H1 (cell line): ENCODE data around the gene FRMPD4. TPM values are rescaled to one million over a fixed set of nuclear protein-coding genes. Genes with fewer than 3 reads are reported as not detected.
A peak's percentile ranks its signal among the peaks of the same experiment; 100 is the strongest.

Experiments used
- CTCF ChIA-PET: fragments of 300-600 bp; sonication (Branson Sonifier 250); formaldehyde crosslinking; loops from one replicate; lab custom pipeline; 2021; ENCODE audit not compliant: partially characterized antibody; lab: Charles Lee
- POLR2A ChIA-PET: fragments of 300-600 bp; sonication (Branson Sonifier 250); formaldehyde crosslinking; loops from one replicate; lab custom pipeline; 2021; ENCODE audit warnings: inconsistent platforms; ENCODE audit not compliant: partially characterized antibody; lab: Charles Lee
- DNase-seq, 2 experiments: peaks; one replicate each; pipeline versions ENCODE4 v3.0.0 to v3.0.0-alpha.2; 2010 to 2022; ENCODE audit warnings: low spot score in 2 of 2, low read depth in 1 of 2, mixed read lengths in 1 of 2
- FAIRE-seq: peaks from 2 replicates; lab custom pipeline; 2011; peaks lifted over from hg19 to GRCh38; lab: Jason Lieb, UNC
- H2AFZ ChIP-seq: 2 replicates; pipeline ENCODE4 v1.8.1; 2012; ENCODE audit warnings: low read length, inconsistent platforms
- H2AK5ac ChIP-seq: 2 replicates; pipeline ENCODE4 v1.6.1; 2013; ENCODE audit warnings: low read depth, low read length
- H2BK120ac ChIP-seq: replicated peaks from 2 replicates; pipeline ENCODE3; 2013; ENCODE audit warnings: low read depth, low read length, inconsistent platforms
- H2BK12ac ChIP-seq: 2 replicates; pipeline ENCODE4 v1.6.1; 2013; ENCODE audit warnings: low read depth, low read length
- H2BK15ac ChIP-seq: 2 replicates; pipeline ENCODE4 v1.6.1; 2013; ENCODE audit warnings: low read length
- H2BK20ac ChIP-seq: 2 replicates; pipeline ENCODE4 v1.6.1; 2013; ENCODE audit warnings: low read length
- H2BK5ac ChIP-seq: 2 replicates; pipeline ENCODE4 v1.6.1; 2013; ENCODE audit warnings: low read depth, low read length
- H3K14ac ChIP-seq: 2 replicates; pipeline ENCODE4 v1.6.1; 2013; ENCODE audit warnings: inconsistent platforms; ENCODE audit not compliant: insufficient read length
- H3K18ac ChIP-seq: 2 replicates; pipeline ENCODE4 v1.6.1; 2013; ENCODE audit warnings: low read length; ENCODE audit errors: extremely low read depth
- H3K23ac ChIP-seq: 2 replicates; pipeline ENCODE4 v1.6.1; 2013; ENCODE audit warnings: inconsistent platforms; ENCODE audit not compliant: insufficient read length
- H3K23me2 ChIP-seq: 2 replicates; pipeline ENCODE4 v1.6.1; 2013; ENCODE audit warnings: low read depth, low read length
- H3K27ac ChIP-seq: 2 replicates; pipeline ENCODE4 v1.6.1; 2011; ENCODE audit warnings: low read depth, low read length, inconsistent platforms
- H3K27me3 ChIP-seq, 4 experiments: replicated peaks in 1 of 4; 1 replicate in 1 of 4; 2 replicates in 3 of 4; pipeline versions ENCODE4 v1.6.1 to v1.8.1; 2011 to 2013; ENCODE audit warnings: low read length in 3 of 4, mild to moderate bottlenecking in 3 of 4, inconsistent platforms in 2 of 4, mixed read lengths in 2 of 4, moderate library complexity in 1 of 4; ENCODE audit not compliant: control insufficient read depth in 3 of 4, insufficient read depth in 3 of 4; ENCODE audit errors: extremely low read depth in 1 of 4
- H3K36me3 ChIP-seq, 4 experiments: 2 replicates each; pipeline versions ENCODE4 v1.6.1 to v1.8.1; 2011 to 2013; ENCODE audit warnings: mild to moderate bottlenecking in 4 of 4, low read length in 3 of 4, moderate library complexity in 2 of 4, control low read depth in 1 of 4, inconsistent platforms in 1 of 4; ENCODE audit not compliant: insufficient read depth in 4 of 4, control insufficient read depth in 2 of 4
- H3K4ac ChIP-seq: replicated peaks from 2 replicates; pipeline ENCODE3; 2013; ENCODE audit warnings: low read length, low read depth, mixed read lengths, inconsistent platforms; ENCODE audit not compliant: insufficient read length
- H3K4me1 ChIP-seq, 4 experiments: replicated peaks in 1 of 4; 1 replicate in 1 of 4; 2 replicates in 3 of 4; pipeline versions ENCODE4 v1.6.1 to v1.8.1; 2011 to 2013; ENCODE audit warnings: low read length in 3 of 4, inconsistent platforms in 2 of 4, mixed read lengths in 1 of 4; ENCODE audit not compliant: insufficient read depth in 4 of 4, control insufficient read depth in 3 of 4
- H3K4me2 ChIP-seq, 2 experiments: 2 replicates each; pipeline versions ENCODE4 v1.6.1 to v1.8.1; 2011 to 2013; ENCODE audit warnings: low read depth in 2 of 2, low read length in 2 of 2, control low read depth in 1 of 2, inconsistent platforms in 1 of 2, mild to moderate bottlenecking in 1 of 2; ENCODE audit not compliant: insufficient read depth in 1 of 2
- H3K4me3 ChIP-seq, 4 experiments: fragments of 200-600, 300-600 bp in 1 of 4; sonication (generic), shearing (Covaris generic), sonication (Bioruptor Twin) in 1 of 4; 2 replicates each; pipeline versions ENCODE4 v1.5.1 to v1.8.1; 2011 to 2016; ENCODE audit warnings: low read length in 4 of 4, low read depth in 3 of 4, control low read depth in 2 of 4, inconsistent platforms in 2 of 4, mild to moderate bottlenecking in 2 of 4, mixed read lengths in 1 of 4, moderate library complexity in 1 of 4; ENCODE audit not compliant: insufficient read depth in 2 of 4; ENCODE audit errors: extremely low read depth in 1 of 4
- H3K56ac ChIP-seq: replicated peaks from 2 replicates; pipeline ENCODE3; 2013; ENCODE audit warnings: low read depth, mild to moderate bottlenecking, mixed read lengths, low read length, inconsistent platforms; ENCODE audit not compliant: insufficient read length
- H3K79me1 ChIP-seq: 2 replicates; pipeline ENCODE4 v1.6.1; 2013; ENCODE audit warnings: low read depth, low read length, control low read depth
- H3K79me2 ChIP-seq, 2 experiments: 2 replicates each; pipeline versions ENCODE4 v1.6.1 to v1.8.1; 2012 to 2013; ENCODE audit warnings: low read length in 2 of 2, mild to moderate bottlenecking in 2 of 2, inconsistent platforms in 1 of 2; ENCODE audit not compliant: insufficient read depth in 2 of 2, control insufficient read depth in 1 of 2
- H3K9ac ChIP-seq, 4 experiments: replicated peaks in 1 of 4; 1 replicate in 1 of 4; 2 replicates in 3 of 4; pipeline versions ENCODE4 v1.6.1 to v1.8.1; 2011 to 2013; ENCODE audit warnings: low read depth in 3 of 4, low read length in 3 of 4, control low read depth in 2 of 4, mild to moderate bottlenecking in 2 of 4, moderate library complexity in 2 of 4, inconsistent platforms in 1 of 4; ENCODE audit errors: extremely low read depth in 1 of 4
- H3K9me3 ChIP-seq, 2 experiments: 2 replicates each; pipeline versions ENCODE4 v1.6.1 to v1.8.1; 2012 to 2013; ENCODE audit warnings: mild to moderate bottlenecking in 2 of 2, moderate library complexity in 2 of 2, control low read depth in 1 of 2, inconsistent platforms in 1 of 2, low read depth in 1 of 2, low read length in 1 of 2, mixed read lengths in 1 of 2; ENCODE audit not compliant: insufficient read depth in 2 of 2
- H4K20me1 ChIP-seq, 2 experiments: replicated peaks in 1 of 2; 2 replicates each; pipeline versions ENCODE3 to v1.8.1; 2011 to 2013; ENCODE audit warnings: inconsistent platforms in 2 of 2, low read length in 2 of 2, mild to moderate bottlenecking in 1 of 2; ENCODE audit not compliant: insufficient read depth in 2 of 2, control insufficient read depth in 1 of 2
- H4K5ac ChIP-seq: 2 replicates; pipeline ENCODE4 v1.6.1; 2013; ENCODE audit warnings: low read length, low read depth, mixed read lengths, inconsistent platforms; ENCODE audit not compliant: insufficient read length
- H4K8ac ChIP-seq: 2 replicates; pipeline ENCODE4 v1.8.0; 2013; ENCODE audit warnings: mild to moderate bottlenecking, moderate library complexity, low read length, inconsistent platforms; ENCODE audit not compliant: insufficient read depth; ENCODE audit errors: extremely low read depth
- H4K91ac ChIP-seq: replicated peaks from 2 replicates; pipeline ENCODE3; 2013; ENCODE audit warnings: low read length, mixed read lengths, inconsistent platforms; ENCODE audit not compliant: insufficient read length
- ATF3 ChIP-seq: IDR thresholded peaks from 2 replicates; pipeline ENCODE4 v1.6.1; 2011; ENCODE audit warnings: low read depth, mild to moderate bottlenecking, low read length; ENCODE audit not compliant: insufficient read depth
- CTCF ChIP-seq, 3 experiments: IDR thresholded peaks; 1 replicate in 2 of 3; 2 replicates in 1 of 3; pipeline versions ENCODE4 v1.5.1 to v1.6.1; 2011; ENCODE audit warnings: low read length in 3 of 3, mild to moderate bottlenecking in 3 of 3, inconsistent platforms in 2 of 3, low read depth in 1 of 3, moderate library complexity in 1 of 3; ENCODE audit not compliant: insufficient read depth in 1 of 3; ENCODE audit errors: control extremely low read depth in 1 of 3
- KDM4A ChIP-seq: IDR thresholded peaks from one replicate; pipeline ENCODE4 v1.7.1; 2012; ENCODE audit warnings: low read depth, mild to moderate bottlenecking, moderate library complexity, low read length, inconsistent platforms; ENCODE audit not compliant: severe bottlenecking
- RAD21 ChIP-seq, 2 experiments: IDR thresholded peaks in 1 of 2; conservative IDR thresholded peaks in 1 of 2; 2 replicates each; pipeline ENCODE4 v1.6.1; 2011; ENCODE audit warnings: low read depth in 2 of 2, low read length in 2 of 2, improper control_type of control experiment in 1 of 2, inconsistent platforms in 1 of 2, mild to moderate bottlenecking in 1 of 2, moderate library complexity in 1 of 2
- RFX5 ChIP-seq: IDR thresholded peaks from 2 replicates; pipeline ENCODE4 v1.6.1; 2011; ENCODE audit warnings: low read depth, low read length, improper control_type of control experiment, borderline replicate concordance
- SAP30 ChIP-seq: fragments of 300-600 bp; sonication (generic); IDR thresholded peaks from 2 replicates; pipeline ENCODE4 v1.7.1; 2012; ENCODE audit warnings: low read length, moderate library complexity, mild to moderate bottlenecking, inconsistent platforms; ENCODE audit not compliant: insufficient read depth, insufficient replicate concordance
- SP1 ChIP-seq: IDR thresholded peaks from 2 replicates; pipeline ENCODE4 v1.6.1; 2011; ENCODE audit warnings: low read depth, low read length
- SP2 ChIP-seq: IDR thresholded peaks from 2 replicates; pipeline ENCODE4 v1.6.1; 2012; ENCODE audit warnings: mild to moderate bottlenecking, low read length, inconsistent platforms
- SUZ12 ChIP-seq: fragments of 200-600 bp; sonication (generic); IDR thresholded peaks from 2 replicates; pipeline ENCODE4 v1.6.1; 2012; ENCODE audit warnings: mild to moderate bottlenecking, inconsistent platforms, low read length, moderate library complexity, mixed read lengths
- TAF1 ChIP-seq: IDR thresholded peaks from 2 replicates; pipeline ENCODE4 v1.6.1; 2011; ENCODE audit warnings: mild to moderate bottlenecking, low read depth, low read length
- WGBS, 2 experiments: shearing (Covaris generic) in 1 of 2; methylation state at CpG; one replicate each; pipeline versions ENCODE4 v1.1.6 to v1.1.7; 2013 to 2015; ENCODE audit warnings: low lambda C conversion rate in 2 of 2, mixed read lengths in 2 of 2, inconsistent platforms in 1 of 2, low coverage in 1 of 2, missing lambda C conversion rate in 1 of 2; ENCODE audit not compliant: insufficient replicate concordance in 2 of 2, insufficient coverage in 1 of 2, insufficient read length in 1 of 2; ENCODE audit errors: extremely low coverage in 1 of 2, missing lambda C conversion rate in 1 of 2; 5-methylcytosine and 5-hydroxymethylcytosine counted together
- polyA plus RNA-seq, 7 experiments: library from polyadenylated mRNA; depleted of rRNA in 3 of 7; stranded (reverse) in 5 of 7; unstranded in 2 of 7; fragments of >200 nt in 5 of 7; fragments of 200-250 nt in 2 of 7; gene quantifications; 1 replicate in 5 of 7; 2 replicates in 1 of 7; 4 replicates in 1 of 7; pipeline versions ENCODE4 v1.2.1 to v1.2.3, GENCODE V29; 2011 to 2013; ENCODE audit warnings: missing spikeins in 2 of 7, mixed read lengths in 2 of 7
- total RNA-seq: library from RNA; stranded (reverse); fragmentation: NEBNext Ultra II Directional; extraction: Animal tissue kit (Norgen Biotek cat#: 25700); gene quantifications from 2 replicates; pipeline ENCODE4 v1.2.1, GENCODE V29; 2021

The FRMPD4 gene
- total and polyA plus RNA-seq, 2 of the 8 experiments (the other 6 are each of a cell fraction or from before 2014, with no cell fraction given): 0.02 to 0.37 TPM

GRCh38 chrX:12349201-12349600 lies 210.9 kb downstream of the FRMPD4 start:
- no peaks in the 10 kb centered on the region for H3K9me3 ChIP-seq
- no peak overlapping the region for H3K23ac ChIP-seq
- no peak overlapping the region for H2BK5ac ChIP-seq
- no peak overlapping the region for H3K4me3 ChIP-seq
- no peak overlapping the region for H2AK5ac ChIP-seq
- no peak overlapping the region for H2BK15ac ChIP-seq
- H3K56ac ChIP-seq: no peak overlapping the region
- H4K5ac ChIP-seq: no peak overlapping the region
- H3K9ac ChIP-seq: no peak overlapping the region
- H3K27ac ChIP-seq: no peak overlapping the region
- H2BK12ac ChIP-seq: no peak overlapping the region
- H2AFZ ChIP-seq: no peak overlapping the region
- H3K79me2 ChIP-seq: no peaks in the 10 kb centered on the region
- TF ChIP-seq RAD21 (IDR thresholded peaks at IDR 0.05 in 1 of 2, conservative IDR thresholded peaks at IDR 0.05 in 1 of 2; ENCODE audit: low read depth in 2 of 2, low read length in 2 of 2) (peak in 1 of 2 experiments; percentile 28; a peak in 1 of 4 replicates), ATF3 (no peak), RFX5 (no peak), SP2 (no peak), CTCF (IDR thresholded peaks at IDR 0.05; ENCODE audit: control extremely low read depth in 1 of 3, insufficient read depth in 1 of 3, low read depth in 1 of 3, low read length in 3 of 3) (peak in 2 of 3 experiments; percentile 15 to 28; a peak in 1 of 4 replicates), SP1 (no peak), KDM4A (no peak), SUZ12 (no peak), SAP30 (no peak), TAF1 (no peak)
- WGBS, 2 experiments: 65% methylated on average over 6 of the region's 8 CpGs; no CpG with 5 or more reads in 1 of the 2 experiments
- no peaks in the 10 kb centered on the region for H3K79me1 ChIP-seq
- H2BK120ac ChIP-seq: no peak overlapping the region
- H3K4me1 ChIP-seq: no peaks in the 10 kb centered on the region
- H3K36me3 ChIP-seq: no peaks in the 10 kb centered on the region
- no peaks in the 10 kb centered on the region; the same call in 1 of the 2 replicates for H3K23me2 ChIP-seq
- no peak overlapping the region for H3K4me2 ChIP-seq
- H3K4ac ChIP-seq: no peak overlapping the region
- H3K27me3 ChIP-seq: no peaks in the 10 kb centered on the region
- no peak overlapping the region for H4K8ac ChIP-seq
- H3K14ac ChIP-seq: no peak overlapping the region
- H3K18ac ChIP-seq: no peak overlapping the region
- no peak overlapping the region for H4K91ac ChIP-seq
- POLR2A ChIA-PET: no interaction called here
- CTCF ChIA-PET: interaction anchor here (0.6 to 1.8 kb wide), 5 partner anchors 13 to 1286 kb away, joined by 3 to 6 read pairs (median 4); no protein-coding TSS in a partner anchor
- no peaks in the 10 kb centered on the region for H4K20me1 ChIP-seq
- H2BK20ac ChIP-seq: no peak overlapping the region
- no peak for FAIRE-seq
- peak in 1 of 2 experiments; percentile 1 for DNase-seq
